NCI-H446 (cell line): Measurements from ENCODE around the gene LAGE3.
A peak's percentile ranks its signal among the peaks of the same experiment; 100 is the strongest.

ENCODE experiments used
- DNase-seq, 2 experiments: peaks; one replicate each; lab custom pipeline; 2025; lab: John Stamatoyannopoulos, UW

LAGE3 gene

GRCh38 chrX:154477891-154478477 lies 1.1 kb downstream of the LAGE3 start:
- DNase-seq: no peak

GRCh38 chrX:154476821-154477220 lies 2.3 kb downstream of the LAGE3 start:
- DNase-seq: no peak

- no peak for DNase-seq
Measured at GRCh38 chrX:154473683-154474082, 5.4 kb downstream of the LAGE3 start.

- DNase-seq: no peak
Measured at GRCh38 chrX:154472685-154473632, 6.1 kb downstream of the LAGE3 start.

GRCh38 chrX:154471839-154472684 lies 7.0 kb downstream of the LAGE3 start:
- no peak for DNase-seq

- DNase-seq: no peak
Measured at GRCh38 chrX:154470914-154471568, 8.0 kb downstream of the LAGE3 start.

- DNase-seq: no peak
Measured at GRCh38 chrX:154470434-154470833, 8.6 kb downstream of the LAGE3 start.

- no peak for DNase-seq
Measured at GRCh38 chrX:154469880-154470279, 9.2 kb downstream of the LAGE3 start.

GRCh38 chrX:154469114-154469513 lies 10.0 kb downstream of the LAGE3 start:
- DNase-seq: no peak

- no peak for DNase-seq
Measured at GRCh38 chrX:154468217-154468616, 10.9 kb downstream of the LAGE3 start.

GRCh38 chrX:154467556-154467955 lies 11.5 kb downstream of the LAGE3 start:
- no peak for DNase-seq

- no peak for DNase-seq
Measured at GRCh38 chrX:154466907-154467306, 12.2 kb downstream of the LAGE3 start.

GRCh38 chrX:154466036-154466435 lies 13.0 kb downstream of the LAGE3 start:
- no peak for DNase-seq

GRCh38 chrX:154465601-154466000 lies 13.5 kb downstream of the LAGE3 start:
- no peak for DNase-seq

GRCh38 chrX:154464806-154465365 lies 14.2 kb downstream of the LAGE3 start:
- DNase-seq: no peak

GRCh38 chrX:154463611-154464220 lies 15.4 kb downstream of the LAGE3 start:
- no peak for DNase-seq

- DNase-seq: no peak
Measured at GRCh38 chrX:154462396-154462795, 16.7 kb downstream of the LAGE3 start.

GRCh38 chrX:154460326-154460725 lies 18.8 kb downstream of the LAGE3 start:
- DNase-seq: no peak

- DNase-seq: no peak
Measured at GRCh38 chrX:154459832-154460231, 19.2 kb downstream of the LAGE3 start.

- DNase-seq: peak in 1 of 2 experiments; percentile 30
Measured at GRCh38 chrX:154458954-154459778, 19.9 kb downstream of the LAGE3 start.
